ENCODE measurements around the gene PTPN23.
"Not testable (repeated sequence)": the region's sequence is repeated elsewhere in the genome, so short reads cannot be mapped to it uniquely, and the experiment has no call there.

The PTPN23 gene, protein sequence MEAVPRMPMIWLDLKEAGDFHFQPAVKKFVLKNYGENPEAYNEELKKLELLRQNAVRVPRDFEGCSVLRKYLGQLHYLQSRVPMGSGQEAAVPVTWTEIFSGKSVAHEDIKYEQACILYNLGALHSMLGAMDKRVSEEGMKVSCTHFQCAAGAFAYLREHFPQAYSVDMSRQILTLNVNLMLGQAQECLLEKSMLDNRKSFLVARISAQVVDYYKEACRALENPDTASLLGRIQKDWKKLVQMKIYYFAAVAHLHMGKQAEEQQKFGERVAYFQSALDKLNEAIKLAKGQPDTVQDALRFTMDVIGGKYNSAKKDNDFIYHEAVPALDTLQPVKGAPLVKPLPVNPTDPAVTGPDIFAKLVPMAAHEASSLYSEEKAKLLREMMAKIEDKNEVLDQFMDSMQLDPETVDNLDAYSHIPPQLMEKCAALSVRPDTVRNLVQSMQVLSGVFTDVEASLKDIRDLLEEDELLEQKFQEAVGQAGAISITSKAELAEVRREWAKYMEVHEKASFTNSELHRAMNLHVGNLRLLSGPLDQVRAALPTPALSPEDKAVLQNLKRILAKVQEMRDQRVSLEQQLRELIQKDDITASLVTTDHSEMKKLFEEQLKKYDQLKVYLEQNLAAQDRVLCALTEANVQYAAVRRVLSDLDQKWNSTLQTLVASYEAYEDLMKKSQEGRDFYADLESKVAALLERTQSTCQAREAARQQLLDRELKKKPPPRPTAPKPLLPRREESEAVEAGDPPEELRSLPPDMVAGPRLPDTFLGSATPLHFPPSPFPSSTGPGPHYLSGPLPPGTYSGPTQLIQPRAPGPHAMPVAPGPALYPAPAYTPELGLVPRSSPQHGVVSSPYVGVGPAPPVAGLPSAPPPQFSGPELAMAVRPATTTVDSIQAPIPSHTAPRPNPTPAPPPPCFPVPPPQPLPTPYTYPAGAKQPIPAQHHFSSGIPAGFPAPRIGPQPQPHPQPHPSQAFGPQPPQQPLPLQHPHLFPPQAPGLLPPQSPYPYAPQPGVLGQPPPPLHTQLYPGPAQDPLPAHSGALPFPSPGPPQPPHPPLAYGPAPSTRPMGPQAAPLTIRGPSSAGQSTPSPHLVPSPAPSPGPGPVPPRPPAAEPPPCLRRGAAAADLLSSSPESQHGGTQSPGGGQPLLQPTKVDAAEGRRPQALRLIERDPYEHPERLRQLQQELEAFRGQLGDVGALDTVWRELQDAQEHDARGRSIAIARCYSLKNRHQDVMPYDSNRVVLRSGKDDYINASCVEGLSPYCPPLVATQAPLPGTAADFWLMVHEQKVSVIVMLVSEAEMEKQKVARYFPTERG (N-terminal part only)

DNA sequence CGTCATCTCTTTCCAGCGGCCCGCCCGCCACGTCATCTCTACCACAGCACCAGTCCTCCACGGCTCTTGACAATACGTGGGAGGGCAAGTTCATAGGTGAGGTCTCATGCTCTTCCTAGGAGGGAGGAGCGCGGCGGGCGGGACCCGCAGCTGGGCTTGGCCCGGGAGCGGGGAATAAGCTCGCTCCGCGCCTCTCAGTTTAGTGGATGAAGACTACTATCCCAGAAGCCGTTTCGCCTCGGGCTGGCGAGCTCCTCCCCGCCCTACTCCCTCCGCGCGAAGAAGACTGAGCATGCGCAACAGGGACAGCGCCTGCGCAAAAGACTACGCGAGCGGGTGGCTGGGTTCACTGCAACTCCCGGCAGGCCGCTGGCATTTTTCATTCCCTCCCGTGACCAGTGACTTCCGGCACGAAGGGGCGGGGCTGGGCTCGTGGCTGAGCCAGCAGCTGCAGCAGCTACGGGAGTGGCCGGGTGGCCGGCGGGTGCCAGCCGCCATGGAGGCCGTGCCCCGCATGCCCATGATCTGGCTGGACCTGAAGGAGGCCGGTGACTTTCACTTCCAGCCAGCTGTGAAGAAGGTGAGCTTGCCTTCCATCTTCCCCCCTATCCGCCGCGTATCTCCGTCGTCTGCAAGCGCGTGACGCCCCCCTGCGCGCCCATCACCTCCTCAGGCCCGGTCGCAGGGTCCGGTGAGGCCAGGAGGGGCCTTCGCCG is at the start of gene PTPN23:
Gene PTPN23, plus strand, starts transcription at position 421 of the 716 bp plus-strand sequence. Its CDS starts 76 bp downstream, at position 497.
- DNase-seq = peak; percentile 92

GRCh38 chr3:47333907-47334306 is 46.9 kb upstream of the PTPN23 start:
- DNase-seq = no peak

DNA sequence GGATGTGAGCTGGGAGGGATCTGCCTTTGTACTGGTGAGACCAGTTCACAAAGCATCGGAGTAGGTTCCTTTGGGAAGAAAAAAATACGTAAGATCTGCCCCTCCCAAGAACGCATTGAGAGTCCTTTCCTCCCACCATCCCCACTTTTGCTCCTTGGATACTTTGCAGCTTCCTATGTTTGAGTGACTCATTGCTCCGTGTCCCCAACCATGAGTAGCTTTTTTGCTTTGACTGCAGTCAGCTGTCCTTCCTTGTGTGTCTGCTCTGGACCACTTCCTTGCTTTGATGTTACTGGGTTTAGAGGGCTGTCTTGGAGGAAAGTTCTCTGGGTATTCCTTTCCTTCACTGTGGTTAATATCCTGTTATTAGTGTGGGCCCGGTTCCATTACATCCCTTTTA is 43.2 kb upstream of the PTPN23 start:
- DNase-seq = no peak

DNA sequence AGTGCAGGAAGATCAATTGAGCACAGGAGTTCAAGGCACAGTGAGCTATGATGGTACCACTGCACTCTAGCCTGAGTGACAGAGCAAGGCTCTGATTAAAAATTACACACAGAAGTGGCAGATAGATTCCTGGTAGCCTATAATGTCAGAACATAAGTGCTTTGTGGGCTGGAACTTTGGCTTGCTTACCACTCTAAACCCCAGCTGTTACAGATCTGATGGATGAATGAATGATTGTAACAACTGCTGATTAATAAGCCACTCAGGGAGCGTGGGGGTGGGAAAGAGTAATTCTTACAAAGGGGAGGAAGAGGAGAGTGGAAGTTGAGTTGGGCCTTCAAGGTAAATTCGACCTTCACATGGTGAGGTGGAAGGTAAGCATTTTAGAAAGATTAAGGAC is 40.9 kb upstream of the PTPN23 start:
- DNase-seq = no peak

GRCh38 chr3:47340866-47341265 is 40.0 kb upstream of the PTPN23 start:
- no peak for DNase-seq

- DNase-seq = no peak
Measured at GRCh38 chr3:47342151-47342550, 38.7 kb upstream of the PTPN23 start.

DNA sequence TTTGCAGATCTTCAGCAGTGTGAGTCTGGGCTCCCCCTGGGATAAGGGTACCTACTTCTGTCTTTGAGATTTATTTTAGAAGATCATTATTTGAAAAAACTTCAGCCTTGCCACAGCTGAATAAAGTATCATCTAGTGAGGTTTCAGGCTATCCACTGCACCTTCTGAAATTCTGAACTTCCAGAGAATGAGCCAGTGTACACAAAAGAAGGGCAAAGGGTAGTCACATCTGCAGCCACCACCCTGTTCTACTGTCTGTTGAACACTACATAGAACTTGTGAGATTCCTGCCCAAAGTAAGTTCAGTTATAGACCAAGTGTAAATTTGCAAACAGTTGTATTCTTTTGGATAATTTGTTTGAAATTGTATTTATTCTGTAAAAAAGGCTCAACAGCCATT is 38.0 kb upstream of the PTPN23 start:
- DNase-seq = no peak

DNA sequence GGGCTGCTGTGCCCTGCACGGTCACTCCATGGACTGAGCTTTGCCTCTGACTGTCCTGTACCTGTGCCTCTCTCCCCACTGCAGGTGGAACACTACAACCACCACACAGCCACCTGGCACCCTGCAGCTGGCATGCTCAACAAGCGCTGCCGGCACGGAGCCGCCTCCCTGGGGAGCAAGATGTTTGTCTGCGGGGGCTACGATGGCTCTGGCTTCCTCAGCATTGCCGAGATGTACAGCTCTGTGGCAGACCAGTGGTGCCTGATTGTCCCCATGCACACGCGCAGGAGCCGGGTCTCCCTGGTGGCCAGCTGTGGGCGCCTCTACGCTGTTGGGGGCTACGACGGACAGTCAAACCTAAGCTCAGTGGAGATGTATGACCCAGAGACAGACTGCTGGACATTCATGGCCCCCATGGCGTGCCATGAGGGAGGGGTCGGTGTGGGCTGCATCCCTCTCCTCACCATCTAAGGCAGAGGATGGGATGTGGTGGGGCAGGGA is 37.3 kb upstream of the PTPN23 start:
- no peak for DNase-seq

DNA sequence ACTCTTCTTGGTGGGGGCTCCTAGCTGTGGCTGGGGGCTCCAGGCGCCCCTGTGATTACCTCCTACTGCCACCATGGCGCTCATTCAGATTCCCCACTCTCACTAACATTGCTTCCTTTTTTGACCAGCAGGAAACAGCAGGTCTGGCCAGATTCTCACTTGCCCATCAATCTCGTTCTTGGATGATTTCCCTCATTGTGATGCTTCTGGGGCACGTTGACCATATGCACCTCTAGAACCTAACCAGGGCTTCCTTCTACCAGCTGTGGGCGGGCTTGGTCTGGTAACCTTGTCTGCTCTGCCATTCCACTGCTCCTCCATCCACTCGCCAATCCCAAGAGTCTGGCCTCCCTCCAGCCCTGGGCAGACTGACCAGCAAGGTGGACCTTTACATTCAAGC is 35.9 kb upstream of the PTPN23 start:
- DNase-seq = no peak

GRCh38 chr3:47347217-47347801 is 33.5 kb upstream of the PTPN23 start:
- no peak for DNase-seq

- no peak for DNase-seq
Measured at GRCh38 chr3:47348411-47349154, 32.2 kb upstream of the PTPN23 start.

- DNase-seq = no peak
Measured at GRCh38 chr3:47355010-47355409, 25.8 kb upstream of the PTPN23 start.

DNA sequence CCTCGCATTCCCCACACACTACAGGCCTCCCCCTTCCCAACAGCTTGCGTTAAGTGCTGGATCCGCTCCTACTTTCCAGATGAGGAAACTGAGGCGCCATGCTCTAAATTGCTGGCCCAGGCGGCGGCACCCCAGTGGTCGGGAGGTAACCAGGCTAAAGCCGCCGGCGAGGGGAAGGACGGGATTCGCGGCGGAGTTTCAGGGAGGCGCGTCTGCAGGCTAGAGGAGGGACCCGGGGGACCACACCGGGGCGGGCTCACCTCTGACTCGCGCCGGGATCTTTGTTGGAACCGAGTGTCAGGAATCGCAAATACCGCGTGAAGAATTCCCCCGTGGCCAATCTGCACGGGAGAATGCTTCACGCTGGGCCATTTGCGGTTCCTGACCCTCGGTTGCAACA is 24.6 kb upstream of the PTPN23 start:
- no peak for DNase-seq

DNA sequence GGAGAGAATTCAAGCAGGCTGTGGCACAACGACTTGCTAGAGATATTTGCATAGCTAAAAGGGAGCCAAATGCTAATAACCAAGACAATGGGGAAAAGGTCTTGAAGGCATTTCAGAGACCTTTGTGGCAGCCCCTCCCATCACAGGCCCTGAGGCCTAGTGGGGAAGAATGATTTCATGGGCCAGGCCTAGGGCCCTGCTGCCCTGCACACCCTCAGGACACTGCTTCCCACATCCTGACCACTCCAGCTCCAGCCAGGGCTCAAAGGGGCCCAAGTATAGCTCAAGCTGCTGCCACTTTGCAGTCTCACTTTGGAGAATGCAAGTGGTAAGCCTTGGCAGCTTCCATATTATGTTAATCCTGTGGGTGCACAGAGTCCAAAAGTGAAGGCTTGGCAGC is 21.5 kb upstream of the PTPN23 start:
- DNase-seq = no peak

- not testable (repeated sequence) for DNase-seq
Measured at GRCh38 chr3:47360110-47360517, 20.7 kb upstream of the PTPN23 start.

DNA sequence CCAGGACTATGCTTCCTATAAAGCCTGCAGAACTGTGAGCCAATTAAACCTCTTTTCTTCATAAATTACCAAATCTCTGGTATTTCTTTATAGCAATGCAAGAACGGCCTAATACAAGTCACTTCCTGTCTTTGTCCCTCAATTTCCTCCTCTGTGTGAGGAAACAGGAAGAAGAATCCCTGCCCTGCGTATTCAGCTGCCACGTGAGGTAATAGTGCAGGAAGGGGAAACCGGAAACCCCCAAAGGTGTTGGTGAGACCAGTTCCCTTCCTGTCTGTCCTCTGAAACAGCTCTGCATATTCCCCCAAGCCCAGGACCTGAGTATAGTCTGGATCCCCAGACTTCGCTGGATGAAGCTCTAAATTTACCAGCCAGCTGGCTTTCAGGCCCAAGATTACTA is 18.1 kb upstream of the PTPN23 start:
- no peak for DNase-seq

DNA sequence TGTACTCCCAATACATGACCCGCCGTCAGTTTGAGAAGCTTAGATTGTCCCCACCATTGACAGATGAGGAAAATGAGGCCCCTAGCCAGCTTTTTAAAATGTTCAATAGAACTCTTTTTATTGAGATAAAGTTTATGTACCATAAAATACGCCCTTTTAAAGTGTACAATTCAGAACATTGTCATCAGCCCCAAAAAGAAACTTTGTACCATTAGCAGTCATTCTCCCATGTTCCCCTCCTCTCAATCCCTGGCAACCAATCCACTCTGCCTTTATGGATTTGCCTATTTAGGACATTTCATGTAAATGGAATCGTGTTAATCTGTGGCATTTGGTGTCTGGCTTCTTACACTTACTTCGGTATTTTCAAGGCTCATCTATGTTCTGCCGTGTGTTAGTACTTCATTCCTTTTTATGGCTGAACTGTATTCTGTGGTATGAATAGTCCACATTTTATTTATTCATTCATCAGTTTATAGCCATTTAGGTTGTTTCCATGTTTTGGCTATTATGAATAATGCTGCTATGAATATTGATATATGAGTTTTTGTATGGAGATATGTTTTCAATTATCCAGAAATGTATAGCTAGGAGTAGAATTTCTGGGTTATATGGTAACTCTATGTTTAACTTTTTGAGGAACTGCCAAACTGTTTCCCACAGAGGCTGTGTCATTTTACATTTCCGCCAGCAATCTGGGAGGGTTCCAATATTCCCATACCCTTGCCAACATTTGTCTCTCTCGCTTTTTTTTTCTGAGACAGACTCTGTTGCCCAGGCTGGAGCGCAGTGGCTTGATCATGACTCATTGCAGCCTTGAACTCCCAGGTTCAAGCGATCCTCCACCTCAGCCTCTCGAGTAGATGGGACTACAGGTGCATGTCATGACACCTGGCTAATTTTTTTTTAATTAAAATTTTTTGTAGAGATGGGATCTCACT is 15.3 kb upstream of the PTPN23 start:
- no peak for DNase-seq

GRCh38 chr3:47366833-47367232 is 14.0 kb upstream of the PTPN23 start:
- no peak for DNase-seq

- DNase-seq = no peak
Measured at GRCh38 chr3:47367631-47368030, 13.2 kb upstream of the PTPN23 start.

GRCh38 chr3:47370020-47370419 is 10.8 kb upstream of the PTPN23 start:
- DNase-seq = not testable (repeated sequence)

All from NCI-H1105 treated with DMSO at 0.1 percent for 48 hours (cell line).